ENCODE data around the gene SH2D4B.

SH2D4B gene

DNA sequence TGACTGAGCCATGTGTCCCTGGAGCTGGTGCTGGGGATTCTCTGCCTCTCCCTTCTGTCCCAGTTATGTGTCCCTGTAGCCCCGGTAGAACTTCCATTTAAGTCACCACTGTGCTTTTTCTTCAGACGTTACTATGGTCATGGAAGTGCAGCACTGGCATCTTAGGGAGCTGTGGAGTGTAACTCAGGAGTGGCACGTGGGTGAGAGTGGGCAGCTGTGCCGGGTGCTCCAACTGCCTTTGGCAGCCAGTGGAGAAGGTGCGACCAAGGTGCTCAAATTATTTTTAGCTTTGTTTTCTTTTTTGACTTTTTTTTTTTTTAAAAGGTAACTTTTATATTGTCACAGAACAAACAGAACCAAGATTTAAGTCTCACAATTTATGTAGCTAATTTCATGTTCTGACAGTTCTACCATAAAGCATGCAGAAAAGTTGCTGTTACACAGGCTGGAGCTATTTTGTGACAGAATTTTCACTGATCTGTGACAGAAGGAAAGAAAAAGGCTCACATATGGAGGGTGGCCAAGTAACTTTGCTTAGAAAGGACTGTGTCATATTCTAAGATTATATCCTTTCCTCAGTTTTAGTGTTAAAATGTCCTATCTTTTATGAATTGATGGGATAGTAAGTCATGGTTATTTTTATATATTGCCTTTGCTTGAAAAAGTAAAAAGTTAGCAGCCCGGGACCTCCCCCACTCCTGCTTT, 73.9 kb downstream of the SH2D4B start:
- DNase-seq (ENCODE audit: insufficient read length), result no peak
- TF ChIP-seq POLR2AphosphoS5 (IDR thresholded peaks at IDR 0.05; ENCODE audit: low read depth, low read length) (no peak), POLR2A (IDR thresholded peaks at IDR 0.05; ENCODE audit: low read depth, low read length) (no peak), TAF1 (IDR thresholded peaks at IDR 0.05; ENCODE audit: borderline replicate concordance, low read depth, low read length) (no peak)
- no peak for FAIRE-seq

GRCh38 chr10:80612261-80612660, 74.6 kb downstream of the SH2D4B start:
- DNase-seq (ENCODE audit: insufficient read length), result no peak
- no peak for FAIRE-seq

GRCh38 chr10:80613466-80614170, 75.9 kb downstream of the SH2D4B start:
- DNase-seq (ENCODE audit: insufficient read length) (no peak), FAIRE-seq (no peak)
- TF ChIP-seq POLR2A (IDR thresholded peaks at IDR 0.05; ENCODE audit: low read depth, low read length) (no peak), TAF1 (IDR thresholded peaks at IDR 0.05; ENCODE audit: borderline replicate concordance, low read depth, low read length) (no peak), POLR2AphosphoS5 (IDR thresholded peaks at IDR 0.05; ENCODE audit: low read depth, low read length) (no peak)

More at GRCh38 chr10:80612261-80612660, 74.6 kb downstream of the SH2D4B start:
- TF ChIP-seq POLR2A (IDR thresholded peaks at IDR 0.05; ENCODE audit: low read depth, low read length), result no peak
- TF ChIP-seq TAF1 (IDR thresholded peaks at IDR 0.05; ENCODE audit: borderline replicate concordance, low read depth, low read length), result no peak
- no peak for TF ChIP-seq POLR2AphosphoS5 (IDR thresholded peaks at IDR 0.05; ENCODE audit: low read depth, low read length)

DNA sequence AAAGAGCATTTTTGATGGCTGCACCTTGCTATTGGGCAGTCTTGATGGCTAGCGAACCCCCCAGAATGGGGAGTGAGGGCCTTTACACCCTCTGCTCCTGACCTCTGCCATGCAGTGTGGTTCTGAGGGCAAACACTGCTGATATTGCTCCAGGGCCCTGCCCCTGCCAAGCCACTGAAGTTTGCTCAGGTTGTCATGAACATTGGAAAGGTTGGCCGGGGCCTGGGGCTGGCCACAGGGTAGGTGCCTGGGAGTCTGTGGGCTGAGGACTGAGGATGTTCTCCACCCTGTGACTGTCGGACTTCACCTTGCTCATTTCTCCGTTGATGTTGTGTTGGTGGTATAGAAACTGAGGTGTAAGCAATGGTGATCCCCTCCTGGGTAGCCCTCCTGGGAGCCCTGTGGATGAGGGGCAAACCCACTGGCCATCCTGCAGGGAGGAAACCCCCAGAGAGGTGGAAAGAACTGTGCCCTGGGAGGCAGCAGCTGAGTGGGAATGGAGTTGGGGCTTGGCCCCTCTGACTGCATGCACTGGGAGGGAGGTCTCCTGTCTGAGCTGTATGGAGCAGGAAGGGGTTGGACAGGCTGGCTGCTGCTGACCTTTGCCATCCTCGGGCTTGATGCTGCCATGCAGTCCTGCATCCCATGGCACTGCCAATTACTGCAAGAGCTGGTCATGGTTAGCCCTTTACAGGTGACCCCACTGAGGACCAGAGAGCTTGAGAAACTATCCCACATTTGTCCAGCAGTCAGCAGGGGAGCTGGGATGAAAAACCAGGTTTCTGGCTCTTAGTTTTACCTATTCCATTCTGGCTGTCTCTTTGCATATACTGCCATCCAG, 77.1 kb downstream of the SH2D4B start:
- no peak for DNase-seq (ENCODE audit: insufficient read length)
- no peak for FAIRE-seq
- TF ChIP-seq TAF1 (IDR thresholded peaks at IDR 0.05; ENCODE audit: borderline replicate concordance, low read depth, low read length) (no peak), POLR2AphosphoS5 (IDR thresholded peaks at IDR 0.05; ENCODE audit: low read depth, low read length) (no peak), POLR2A (IDR thresholded peaks at IDR 0.05; ENCODE audit: low read depth, low read length) (no peak)

GRCh38 chr10:80617807-80618206, 80.1 kb downstream of the SH2D4B start:
- DNase-seq (ENCODE audit: insufficient read length), result no peak
- no peak for TF ChIP-seq POLR2A (IDR thresholded peaks at IDR 0.05; ENCODE audit: low read depth, low read length)
- TF ChIP-seq POLR2AphosphoS5 (IDR thresholded peaks at IDR 0.05; ENCODE audit: low read depth, low read length), result no peak
- TF ChIP-seq TAF1 (IDR thresholded peaks at IDR 0.05; ENCODE audit: borderline replicate concordance, low read depth, low read length), result no peak
- peak; percentile 36 for FAIRE-seq

DNA sequence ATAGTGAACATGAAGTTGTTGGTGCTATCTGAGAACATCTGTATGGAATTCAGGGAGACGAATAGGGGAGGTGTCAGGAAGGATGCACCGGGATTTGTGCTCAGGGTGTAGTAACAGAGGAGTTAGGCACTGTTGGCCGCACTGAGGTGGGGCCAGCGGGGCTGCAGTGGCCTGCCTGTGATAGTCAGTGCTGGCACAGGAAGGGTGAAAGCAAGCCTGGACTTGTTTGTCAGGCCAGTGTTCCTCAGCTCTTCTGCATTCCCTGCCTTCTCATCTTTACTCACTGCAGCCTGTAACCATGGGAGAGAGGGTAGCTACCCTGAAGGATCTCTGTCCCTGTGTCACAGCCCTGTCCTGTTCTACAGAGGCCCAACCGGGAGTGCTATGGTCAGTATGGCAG, 81.3 kb downstream of the SH2D4B start:
- TF ChIP-seq POLR2A (IDR thresholded peaks at IDR 0.05; ENCODE audit: low read depth, low read length) (no peak), TAF1 (IDR thresholded peaks at IDR 0.05; ENCODE audit: borderline replicate concordance, low read depth, low read length) (no peak), POLR2AphosphoS5 (IDR thresholded peaks at IDR 0.05; ENCODE audit: low read depth, low read length) (no peak)
- DNase-seq (ENCODE audit: insufficient read length) (no peak), FAIRE-seq (no peak)

- TF ChIP-seq POLR2AphosphoS5 (IDR thresholded peaks at IDR 0.05; ENCODE audit: low read depth, low read length) (no peak), POLR2A (IDR thresholded peaks at IDR 0.05; ENCODE audit: low read depth, low read length) (no peak), TAF1 (IDR thresholded peaks at IDR 0.05; ENCODE audit: borderline replicate concordance, low read depth, low read length) (no peak)
- no peak for FAIRE-seq
- no peak for DNase-seq (ENCODE audit: insufficient read length)
Observed at GRCh38 chr10:80622153-80622552, 84.5 kb downstream of the SH2D4B start.

GRCh38 chr10:80630324-80630723, 92.6 kb downstream of the SH2D4B start:
- FAIRE-seq, result no peak
- TF ChIP-seq POLR2A (IDR thresholded peaks at IDR 0.05; ENCODE audit: low read depth, low read length), result no peak
- TF ChIP-seq TAF1 (IDR thresholded peaks at IDR 0.05; ENCODE audit: borderline replicate concordance, low read depth, low read length), result no peak
- TF ChIP-seq POLR2AphosphoS5 (IDR thresholded peaks at IDR 0.05; ENCODE audit: low read depth, low read length), result no peak

DNA sequence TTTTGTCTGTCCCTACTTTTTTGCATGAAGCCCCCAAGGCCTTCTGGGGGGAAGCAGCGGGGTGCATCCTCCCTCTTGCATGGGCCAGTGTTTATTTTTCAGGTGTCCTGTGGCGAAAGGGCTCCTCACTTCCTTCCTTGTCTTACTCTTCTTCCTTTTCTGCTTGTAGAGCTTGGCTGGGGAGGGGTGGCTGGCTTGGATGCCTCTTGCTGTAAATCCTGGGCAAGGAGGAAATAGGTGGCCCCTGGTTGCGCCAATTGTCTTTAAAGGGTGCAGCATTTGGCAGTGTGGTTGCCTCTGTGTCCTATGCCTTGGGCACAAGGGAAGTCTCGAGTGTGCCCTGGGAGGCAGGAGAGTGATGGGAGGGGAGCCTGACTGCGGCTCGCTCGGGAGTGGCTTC, 95.0 kb downstream of the SH2D4B start:
- no peak for FAIRE-seq
- TF ChIP-seq TAF1 (IDR thresholded peaks at IDR 0.05; ENCODE audit: borderline replicate concordance, low read depth, low read length) (no peak), POLR2AphosphoS5 (IDR thresholded peaks at IDR 0.05; ENCODE audit: low read depth, low read length) (no peak), POLR2A (IDR thresholded peaks at IDR 0.05; ENCODE audit: low read depth, low read length) (no peak)
- no peak for DNase-seq (ENCODE audit: insufficient read length)

More at GRCh38 chr10:80630324-80630723, 92.6 kb downstream of the SH2D4B start:
- DNase-seq (ENCODE audit: insufficient read length), result no peak

GRCh38 chr10:80633383-80633860, 95.7 kb downstream of the SH2D4B start:
- TF ChIP-seq POLR2A (IDR thresholded peaks at IDR 0.05; ENCODE audit: low read depth, low read length) (no peak), POLR2AphosphoS5 (IDR thresholded peaks at IDR 0.05; ENCODE audit: low read depth, low read length) (no peak), TAF1 (IDR thresholded peaks at IDR 0.05; ENCODE audit: borderline replicate concordance, low read depth, low read length) (no peak)
- DNase-seq (ENCODE audit: insufficient read length), result no peak
- FAIRE-seq, result no peak

DNA sequence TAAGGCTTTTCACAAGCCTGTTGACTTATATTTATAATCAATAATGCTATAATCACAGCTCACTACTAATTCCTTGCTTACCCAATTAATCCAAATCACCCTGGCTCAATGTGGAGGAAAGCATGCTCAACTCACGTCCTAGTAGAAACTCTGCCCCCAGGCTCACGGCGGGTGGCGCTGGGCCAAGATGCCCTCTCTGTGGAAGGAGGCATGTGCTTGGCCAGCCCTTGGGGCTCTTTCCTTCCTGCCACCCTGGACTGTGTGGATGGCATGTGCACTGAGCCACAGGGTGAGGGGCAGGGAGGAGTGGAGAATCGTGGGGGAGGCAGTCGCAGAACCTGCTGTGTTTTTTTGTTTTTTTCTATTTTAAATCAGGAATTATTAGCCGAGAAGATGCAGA, 96.2 kb downstream of the SH2D4B start:
- FAIRE-seq, result no peak

More for the DNA sequence above, 96.2 kb downstream of the SH2D4B start:
- TF ChIP-seq POLR2AphosphoS5 (IDR thresholded peaks at IDR 0.05; ENCODE audit: low read depth, low read length), result no peak
- DNase-seq (ENCODE audit: insufficient read length), result no peak
